Measurements from ENCODE around the gene SRCAP.
"Not testable (repeated sequence)": the region's sequence is repeated elsewhere in the genome, so short reads cannot be mapped to it uniquely, and the experiment has no call there.

The SRCAP gene

DNA sequence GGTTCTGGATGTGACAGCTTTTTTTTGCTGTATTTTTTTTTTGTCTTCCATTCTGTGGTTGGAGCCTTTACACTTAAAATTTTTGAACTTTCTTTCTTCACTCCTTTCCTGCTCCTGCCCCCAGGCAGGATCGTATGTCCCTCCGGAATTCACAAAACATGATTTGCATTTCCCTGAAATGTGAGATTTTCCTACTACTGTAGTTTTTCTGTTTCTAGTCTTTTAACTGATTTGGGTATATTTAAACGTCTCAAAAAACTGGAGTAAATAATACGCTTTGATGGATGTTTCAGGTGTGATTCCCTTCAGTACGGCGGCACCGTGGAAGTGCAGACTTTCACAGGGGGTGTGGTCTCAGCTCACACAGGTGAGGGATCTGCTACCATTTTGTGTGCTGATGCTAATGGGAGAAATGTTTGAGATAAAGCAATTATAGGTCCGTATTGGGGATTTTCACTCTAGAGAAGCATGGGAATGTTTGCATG, 686 bp downstream of the SRCAP start:
- DNase-seq = no peak

DNA sequence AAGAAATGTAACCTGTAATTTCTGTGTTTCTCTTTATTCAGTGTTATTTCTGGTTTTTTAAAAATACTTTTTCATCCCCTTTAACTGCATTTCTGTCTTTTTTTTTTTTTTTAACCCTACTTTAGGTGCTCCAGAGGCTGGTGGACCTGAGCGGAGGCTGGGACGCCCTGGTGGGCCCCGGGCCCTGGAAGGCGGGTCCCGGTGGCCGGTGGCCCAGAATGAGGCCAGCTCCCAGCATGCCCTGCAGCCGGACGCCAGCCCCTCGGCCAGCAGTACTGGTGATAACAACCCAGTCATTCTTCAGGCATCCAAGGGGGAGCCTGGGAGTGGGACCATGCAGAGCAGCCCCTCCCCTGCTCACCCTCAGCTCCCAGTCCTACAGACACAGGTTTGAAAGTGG, 1.5 kb downstream of the SRCAP start:
- no peak for DNase-seq

DNA sequence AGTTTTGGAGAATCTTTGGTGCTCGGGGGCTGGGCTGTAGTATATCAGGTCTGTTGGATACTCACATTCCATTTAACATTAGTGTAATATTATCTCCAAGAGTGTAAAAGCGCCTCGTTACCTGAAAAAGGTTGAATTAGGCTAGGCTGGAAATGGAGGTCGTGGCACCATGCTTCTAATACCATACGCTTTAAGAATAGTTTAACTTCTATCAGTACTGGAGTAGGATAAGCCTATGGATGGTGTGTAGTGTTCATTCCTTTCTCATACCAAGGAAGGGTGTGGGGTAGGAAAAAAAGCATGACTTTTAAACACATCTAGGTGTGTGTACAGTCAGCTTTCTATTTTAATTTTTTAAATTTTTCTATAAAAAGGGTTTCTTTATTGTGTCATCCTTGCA, 2.0 kb downstream of the SRCAP start:
- DNase-seq = no peak

DNA sequence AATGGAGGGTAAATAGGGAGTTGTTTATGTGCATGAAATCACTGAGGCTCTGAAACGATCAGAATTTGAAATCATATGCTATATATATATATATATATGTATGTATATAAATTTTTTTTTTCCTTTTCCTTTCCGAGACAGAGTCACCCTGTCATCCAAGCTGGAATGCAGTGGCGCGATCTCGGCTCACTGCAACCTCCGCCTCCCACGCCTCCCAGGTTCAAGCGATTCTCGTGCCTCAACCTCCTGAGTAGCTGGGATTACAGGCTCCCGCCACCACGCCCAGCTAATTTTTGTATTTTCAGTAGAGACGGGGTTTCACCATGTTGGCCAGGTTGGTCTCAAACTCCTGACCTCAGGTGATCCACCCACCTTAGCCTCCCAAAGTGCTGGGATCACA, 4.1 kb downstream of the SRCAP start:
- DNase-seq = not testable (repeated sequence)

DNA sequence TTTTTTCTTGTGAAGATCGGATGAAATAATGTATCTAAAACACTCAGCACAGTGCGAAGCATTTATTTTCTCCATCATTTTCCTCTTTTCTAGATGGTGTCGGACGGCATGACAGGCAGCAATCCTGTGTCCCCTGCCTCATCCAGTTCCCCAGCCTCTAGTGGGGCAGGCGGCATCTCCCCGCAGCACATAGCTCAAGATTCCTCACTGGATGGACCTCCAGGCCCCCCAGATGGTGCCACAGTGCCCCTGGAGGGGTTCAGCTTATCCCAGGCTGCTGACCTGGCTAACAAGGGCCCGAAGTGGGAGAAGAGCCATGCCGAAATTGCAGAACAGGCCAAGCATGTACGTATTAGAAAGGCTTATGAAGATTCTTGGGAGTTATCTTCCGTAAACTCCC, 5.0 kb downstream of the SRCAP start:
- DNase-seq = no peak

DNA sequence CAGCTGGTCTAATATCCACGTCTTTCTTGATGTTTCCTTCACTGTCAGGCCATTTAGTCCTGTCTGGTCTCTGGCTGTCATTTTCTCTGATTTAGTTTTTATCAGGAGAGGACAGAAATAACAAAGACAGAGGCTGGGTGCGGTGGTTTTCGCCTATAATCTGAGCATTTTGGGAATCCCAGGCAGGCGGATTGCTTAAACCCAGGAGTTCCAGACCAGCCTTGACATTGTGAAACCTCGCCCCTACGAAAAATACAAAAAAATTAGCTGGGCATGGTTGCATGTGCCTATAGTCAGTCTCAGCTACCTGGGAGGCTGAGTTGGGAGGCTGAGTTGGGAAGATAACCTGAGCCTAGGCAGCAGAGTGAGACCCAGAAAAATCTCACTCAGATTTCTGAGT, 7.1 kb downstream of the SRCAP start:
- no peak for DNase-seq

DNA sequence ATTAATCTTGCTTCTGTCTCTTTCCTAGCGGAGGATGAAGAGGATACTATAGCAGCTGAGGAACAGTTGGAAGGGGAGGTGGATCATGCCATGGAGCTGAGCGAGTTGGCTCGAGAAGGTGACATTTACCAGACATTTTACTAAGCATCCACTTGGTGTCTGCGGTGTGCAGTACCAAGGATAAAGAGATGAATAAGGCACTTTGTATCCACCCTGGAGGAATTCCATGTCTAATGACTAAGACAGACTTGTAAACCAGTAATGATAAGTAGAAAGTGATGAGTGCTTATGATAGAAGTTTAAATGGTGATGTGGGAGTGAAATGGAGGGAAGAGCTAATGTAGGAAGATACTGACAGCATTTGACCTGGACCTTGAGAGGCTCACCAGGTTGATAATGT, 12.0 kb downstream of the SRCAP start:
- no peak for DNase-seq

DNA sequence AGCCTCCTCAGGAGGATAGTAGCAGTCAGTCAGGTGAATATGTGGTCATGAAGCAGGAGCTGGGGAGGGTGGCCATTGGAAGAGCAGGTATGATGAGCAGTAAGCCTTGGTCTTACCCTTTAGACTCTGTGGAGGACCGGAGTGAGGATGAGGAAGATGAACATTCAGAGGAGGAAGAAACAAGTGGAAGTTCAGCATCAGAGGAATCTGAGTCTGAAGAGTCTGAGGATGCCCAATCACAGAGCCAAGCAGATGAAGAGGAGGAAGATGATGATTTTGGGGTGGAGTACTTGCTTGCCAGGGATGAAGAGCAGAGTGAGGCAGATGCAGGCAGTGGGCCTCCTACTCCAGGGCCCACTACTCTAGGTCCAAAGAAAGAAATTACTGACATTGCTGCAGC, 12.7 kb downstream of the SRCAP start:
- no peak for DNase-seq

DNA sequence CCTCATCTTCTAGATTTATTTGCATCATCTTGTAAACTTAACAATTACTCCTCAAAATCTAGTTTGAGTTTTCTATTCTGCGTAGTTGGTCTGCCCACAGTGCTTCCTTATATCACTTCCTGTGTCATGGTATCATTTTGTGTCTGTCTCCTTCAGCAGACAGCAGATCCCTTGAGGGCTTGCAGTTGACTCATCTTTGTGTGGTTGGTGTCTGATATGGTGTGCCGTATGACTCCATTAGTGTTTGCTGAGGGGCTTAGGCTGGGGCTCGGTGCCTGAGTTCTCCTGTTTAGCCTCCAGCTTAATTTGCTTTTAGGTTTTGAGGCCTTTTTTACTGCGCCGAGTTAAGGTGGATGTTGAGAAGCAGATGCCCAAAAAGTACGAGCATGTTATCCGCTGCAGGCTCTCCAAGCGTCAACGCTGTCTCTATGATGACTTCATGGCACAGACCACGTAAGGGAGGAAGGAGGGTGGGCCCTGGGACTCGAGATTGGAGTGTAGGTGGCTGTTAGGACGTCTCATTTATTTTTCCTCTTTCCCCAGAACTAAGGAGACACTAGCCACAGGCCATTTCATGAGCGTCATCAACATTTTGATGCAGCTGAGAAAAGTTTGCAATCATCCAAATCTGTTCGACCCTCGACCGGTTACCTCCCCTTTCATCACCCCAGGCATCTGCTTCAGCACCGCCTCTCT, 16.9 kb downstream of the SRCAP start:
- peak; percentile 33 for DNase-seq

DNA sequence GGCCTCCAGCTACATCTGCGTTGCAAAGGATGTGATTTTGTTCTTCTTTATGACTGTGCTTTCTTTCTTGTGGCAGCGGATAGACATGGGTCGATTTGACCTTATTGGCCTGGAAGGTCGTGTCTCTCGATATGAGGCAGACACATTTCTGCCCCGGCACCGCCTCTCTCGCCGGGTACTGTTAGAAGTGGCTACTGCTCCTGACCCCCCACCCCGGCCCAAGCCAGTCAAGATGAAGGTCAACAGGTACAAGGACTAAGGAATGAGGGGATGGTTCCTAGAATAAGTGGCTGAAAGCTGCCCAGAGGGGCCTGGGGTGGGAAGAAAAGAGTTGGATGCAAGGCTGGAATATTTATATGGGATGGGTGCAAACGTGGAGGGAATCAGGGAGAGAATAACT, 21.1 kb downstream of the SRCAP start:
- no peak for DNase-seq

DNA sequence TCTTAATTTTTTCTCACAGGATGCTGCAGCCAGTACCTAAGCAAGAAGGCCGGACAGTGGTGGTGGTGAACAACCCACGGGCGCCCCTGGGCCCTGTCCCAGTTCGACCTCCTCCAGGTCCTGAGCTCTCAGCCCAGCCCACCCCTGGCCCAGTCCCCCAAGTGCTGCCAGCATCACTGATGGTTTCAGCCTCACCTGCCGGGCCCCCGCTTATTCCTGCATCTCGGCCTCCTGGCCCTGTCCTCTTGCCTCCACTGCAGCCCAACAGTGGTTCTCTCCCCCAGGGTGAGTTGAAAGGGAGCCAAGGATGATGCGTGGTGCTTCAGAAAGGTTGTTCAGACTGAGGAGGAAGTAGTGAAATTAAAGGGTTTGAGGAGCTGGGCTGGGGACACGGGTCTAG, 21.7 kb downstream of the SRCAP start:
- DNase-seq = no peak

DNA sequence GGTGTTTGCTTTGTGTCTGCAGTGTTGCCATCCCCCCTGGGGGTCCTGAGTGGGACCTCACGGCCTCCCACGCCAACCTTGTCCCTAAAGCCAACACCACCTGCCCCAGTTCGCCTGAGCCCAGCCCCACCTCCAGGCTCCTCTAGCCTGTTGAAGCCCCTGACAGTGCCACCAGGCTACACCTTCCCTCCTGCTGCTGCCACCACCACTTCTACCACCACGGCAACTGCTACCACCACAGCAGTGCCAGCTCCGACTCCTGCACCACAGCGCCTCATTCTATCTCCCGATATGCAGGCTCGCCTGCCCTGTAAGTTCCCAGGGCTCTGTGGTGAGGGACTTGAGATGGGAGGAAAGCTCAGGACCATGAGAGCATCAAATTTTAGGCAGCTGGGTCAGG, 22.2 kb downstream of the SRCAP start:
- no peak for DNase-seq

DNA sequence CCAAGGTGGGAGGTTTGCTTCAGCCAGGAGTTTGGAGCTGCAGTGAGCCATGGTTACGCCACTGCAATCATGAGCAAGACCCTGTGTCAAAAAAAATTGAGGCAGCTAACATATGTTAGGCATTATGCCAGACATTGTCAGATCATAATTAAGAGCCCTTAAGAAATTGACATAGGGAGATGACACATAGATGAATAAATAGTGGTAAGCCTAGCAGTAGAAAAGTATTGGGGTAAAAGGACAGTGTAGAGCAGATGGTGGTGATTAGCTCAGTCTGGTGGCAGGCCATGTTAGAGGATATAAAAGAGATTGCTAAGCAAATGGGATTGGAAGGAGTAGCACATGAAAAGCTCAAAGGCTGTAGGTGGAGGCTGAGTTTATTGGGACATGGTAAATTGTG, 22.6 kb downstream of the SRCAP start:
- no peak for DNase-seq

DNA sequence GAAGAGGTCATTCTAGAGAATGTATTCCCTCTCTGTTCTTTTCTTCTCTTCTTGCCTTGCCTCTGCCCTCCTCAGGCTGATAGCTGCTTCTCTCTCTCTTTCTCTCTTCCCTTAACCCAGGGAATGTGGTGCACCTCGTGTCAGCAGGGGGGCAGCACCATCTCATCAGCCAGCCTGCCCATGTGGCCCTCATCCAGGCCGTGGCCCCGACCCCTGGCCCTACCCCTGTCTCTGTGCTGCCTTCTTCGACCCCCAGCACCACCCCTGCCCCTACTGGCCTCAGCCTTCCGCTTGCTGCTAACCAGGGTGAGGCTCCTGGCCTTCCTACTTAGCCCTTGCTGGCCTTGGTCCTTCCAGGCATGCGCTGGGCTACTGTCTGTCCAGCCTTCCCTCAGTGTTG, 23.5 kb downstream of the SRCAP start:
- no peak for DNase-seq

DNA sequence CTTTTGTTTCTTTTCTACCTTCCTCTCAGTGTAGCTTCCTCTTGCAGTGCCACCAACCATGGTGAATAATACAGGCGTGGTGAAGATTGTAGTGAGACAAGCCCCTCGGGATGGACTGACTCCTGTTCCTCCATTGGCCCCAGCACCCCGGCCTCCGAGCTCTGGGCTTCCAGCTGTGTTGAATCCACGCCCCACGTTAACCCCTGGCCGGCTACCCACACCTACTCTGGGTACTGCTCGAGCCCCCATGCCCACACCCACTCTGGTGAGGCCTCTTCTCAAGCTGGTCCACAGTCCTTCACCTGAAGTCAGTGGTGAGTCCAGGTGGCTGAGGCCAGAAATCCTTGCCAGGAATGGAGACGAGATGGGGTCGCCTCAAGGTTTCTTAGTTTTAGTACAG, 23.9 kb downstream of the SRCAP start:
- DNase-seq = no peak

DNA sequence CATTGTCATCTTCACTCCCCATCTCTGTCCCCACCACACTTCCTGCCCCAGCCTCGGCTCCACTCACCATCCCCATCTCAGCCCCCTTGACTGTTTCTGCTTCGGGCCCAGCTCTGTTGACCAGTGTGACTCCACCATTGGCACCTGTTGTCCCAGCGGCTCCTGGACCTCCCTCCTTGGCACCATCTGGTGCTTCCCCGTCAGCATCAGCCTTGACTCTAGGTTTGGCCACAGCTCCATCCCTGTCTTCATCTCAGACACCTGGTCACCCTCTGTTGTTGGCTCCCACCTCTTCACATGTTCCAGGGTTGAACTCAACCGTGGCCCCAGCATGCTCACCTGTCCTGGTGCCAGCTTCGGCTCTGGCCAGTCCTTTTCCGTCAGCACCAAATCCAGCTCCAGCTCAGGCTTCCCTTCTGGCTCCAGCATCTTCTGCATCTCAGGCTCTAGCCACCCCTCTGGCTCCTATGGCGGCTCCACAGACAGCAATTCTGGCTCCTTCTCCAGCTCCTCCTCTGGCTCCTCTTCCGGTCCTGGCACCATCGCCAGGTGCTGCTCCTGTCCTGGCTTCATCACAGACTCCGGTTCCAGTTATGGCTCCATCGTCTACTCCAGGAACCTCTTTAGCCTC, 24.9 kb downstream of the SRCAP start:
- DNase-seq = no peak

DNA sequence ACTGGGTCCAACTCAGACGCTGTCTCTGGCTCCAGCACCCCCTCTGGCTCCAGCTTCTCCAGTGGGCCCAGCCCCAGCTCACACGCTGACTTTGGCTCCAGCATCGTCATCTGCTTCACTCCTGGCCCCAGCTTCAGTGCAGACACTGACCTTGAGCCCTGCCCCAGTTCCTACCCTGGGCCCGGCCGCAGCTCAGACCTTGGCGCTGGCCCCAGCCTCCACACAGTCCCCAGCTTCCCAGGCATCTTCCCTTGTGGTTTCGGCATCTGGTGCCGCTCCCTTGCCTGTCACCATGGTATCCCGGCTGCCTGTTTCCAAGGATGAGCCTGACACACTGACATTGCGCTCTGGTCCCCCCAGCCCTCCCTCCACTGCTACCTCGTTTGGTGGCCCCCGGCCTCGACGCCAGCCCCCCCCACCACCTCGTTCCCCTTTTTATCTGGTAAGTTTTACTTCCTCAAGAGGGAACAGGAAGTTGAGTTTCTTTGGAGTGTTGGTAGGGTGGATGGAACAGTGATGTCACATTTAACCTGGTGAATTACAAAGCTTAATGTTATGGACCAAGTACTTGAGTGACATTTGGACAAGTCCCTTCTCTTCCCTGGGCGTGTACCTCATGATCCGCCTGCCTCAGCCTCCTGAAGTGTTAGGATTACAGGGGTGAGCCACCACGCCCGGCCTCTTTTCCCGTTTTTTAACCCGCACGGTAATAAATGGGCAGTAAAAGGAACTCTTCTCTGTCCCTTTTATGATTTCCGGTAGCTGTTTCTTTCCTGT, 25.9 kb downstream of the SRCAP start:
- DNase-seq = no peak

DNA sequence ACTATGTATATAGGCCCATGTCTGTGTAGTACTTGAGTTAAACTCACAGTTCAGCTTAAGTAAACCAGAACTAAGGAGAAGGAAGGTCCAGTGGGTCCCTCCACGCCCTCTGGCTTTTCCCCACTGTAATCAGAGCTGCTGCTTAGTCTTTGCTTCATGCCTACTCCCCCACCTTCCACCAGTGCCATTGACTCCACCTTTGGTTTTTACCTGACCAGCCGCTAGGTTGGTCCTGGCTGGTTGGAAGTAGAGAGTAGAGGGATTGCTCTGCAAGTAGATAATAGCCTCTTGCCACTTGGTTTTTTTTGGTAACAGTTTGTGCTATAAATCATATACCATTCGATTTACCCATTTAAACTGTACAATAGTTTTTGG, 26.4 kb downstream of the SRCAP start:
- DNase-seq = no peak

DNA sequence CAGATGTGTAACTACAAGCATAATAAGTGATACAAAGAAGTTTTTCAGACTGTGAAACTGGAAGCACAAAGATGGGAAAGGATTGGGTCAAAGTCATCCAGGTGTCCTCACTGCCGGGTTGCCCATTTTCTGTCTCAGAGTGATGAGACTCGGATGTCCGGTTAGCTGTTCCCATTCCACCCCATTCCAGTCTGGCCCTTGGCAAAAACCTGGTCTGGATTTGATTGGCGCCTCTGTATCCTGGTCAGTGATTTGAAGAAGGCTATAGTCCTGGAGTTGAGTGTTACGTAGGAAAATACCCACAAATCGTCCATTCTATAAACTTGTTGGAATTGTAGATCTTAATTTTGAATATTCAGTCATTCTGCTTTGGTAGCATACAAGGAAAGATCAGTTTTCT, 29.4 kb downstream of the SRCAP start:
- no peak for DNase-seq

DNA sequence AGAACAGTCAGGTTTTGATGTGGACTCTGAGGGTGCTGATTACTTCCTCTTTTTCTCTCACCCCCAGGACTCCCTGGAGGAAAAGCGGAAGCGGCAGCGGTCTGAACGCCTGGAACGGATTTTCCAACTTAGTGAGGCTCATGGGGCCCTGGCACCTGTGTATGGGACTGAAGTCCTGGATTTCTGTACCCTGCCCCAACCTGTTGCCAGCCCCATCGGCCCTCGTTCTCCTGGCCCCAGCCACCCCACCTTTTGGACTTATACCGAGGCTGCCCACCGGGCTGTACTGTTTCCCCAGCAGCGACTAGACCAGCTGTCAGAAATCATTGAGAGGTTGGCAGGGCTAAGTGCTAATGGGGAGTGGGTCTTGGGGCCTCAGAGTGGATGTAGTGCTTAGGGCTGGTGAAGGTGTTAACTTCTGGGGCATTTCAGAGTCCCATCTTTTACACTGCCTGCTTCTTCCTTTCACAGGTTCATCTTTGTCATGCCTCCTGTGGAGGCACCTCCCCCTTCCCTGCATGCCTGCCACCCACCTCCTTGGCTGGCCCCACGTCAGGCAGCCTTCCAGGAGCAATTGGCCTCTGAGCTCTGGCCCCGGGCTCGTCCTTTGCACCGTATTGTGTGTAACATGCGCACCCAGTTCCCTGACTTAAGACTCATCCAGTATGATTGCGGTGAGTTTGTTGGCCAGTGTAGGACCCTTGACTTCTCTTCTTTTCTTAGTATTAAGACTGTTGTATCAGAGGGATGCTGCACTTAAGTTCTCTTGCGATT, 30.1 kb downstream of the SRCAP start:
- no peak for DNase-seq

DNA sequence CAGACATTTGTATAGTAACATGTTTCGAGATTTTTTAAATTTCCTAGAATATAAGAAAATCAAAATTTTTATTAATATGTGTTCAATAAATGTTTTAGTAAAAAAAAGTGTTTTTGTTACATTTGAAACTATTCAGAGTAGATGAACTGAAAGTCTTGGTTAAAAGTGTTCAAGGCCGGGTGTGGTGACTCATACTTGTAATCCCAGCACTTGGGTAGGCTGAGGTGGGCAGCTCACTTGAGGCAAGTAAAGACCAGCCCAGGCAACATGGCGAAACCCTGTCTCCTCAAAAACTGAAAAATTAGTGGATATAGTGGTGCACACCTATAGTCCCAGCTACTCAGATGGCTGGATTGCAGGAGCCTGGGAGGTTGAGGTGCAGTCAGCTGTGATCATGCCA, 32.4 kb downstream of the SRCAP start:
- DNase-seq = no peak

DNA sequence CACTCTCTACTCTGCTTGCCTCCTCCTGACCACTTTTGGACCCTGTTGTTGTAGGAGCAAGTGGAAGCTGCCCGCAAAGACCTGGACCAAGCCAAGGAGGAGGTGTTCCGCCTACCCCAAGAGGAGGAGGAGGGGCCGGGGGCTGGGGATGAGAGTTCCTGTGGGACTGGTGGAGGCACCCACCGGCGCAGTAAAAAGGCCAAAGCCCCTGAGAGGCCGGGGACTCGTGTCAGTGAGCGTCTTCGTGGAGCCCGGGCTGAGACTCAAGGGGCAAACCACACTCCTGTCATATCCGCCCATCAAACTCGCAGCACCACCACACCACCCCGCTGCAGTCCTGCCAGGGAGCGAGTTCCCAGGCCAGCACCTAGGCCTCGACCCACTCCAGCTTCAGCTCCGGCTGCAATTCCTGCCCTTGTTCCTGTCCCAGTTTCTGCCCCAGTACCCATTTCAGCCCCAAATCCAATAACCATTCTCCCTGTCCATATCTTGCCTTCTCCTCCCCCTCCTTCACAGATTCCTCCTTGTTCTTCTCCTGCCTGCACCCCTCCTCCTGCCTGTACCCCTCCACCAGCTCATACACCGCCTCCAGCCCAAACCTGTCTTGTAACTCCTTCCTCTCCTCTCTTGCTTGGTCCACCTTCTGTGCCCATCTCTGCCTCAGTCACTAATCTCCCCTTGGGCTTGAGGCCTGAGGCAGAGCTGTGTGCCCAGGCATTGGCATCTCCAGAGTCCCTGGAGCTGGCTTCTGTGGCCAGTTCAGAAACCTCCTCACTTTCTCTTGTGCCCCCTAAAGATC, 38.2 kb downstream of the SRCAP start:
- no peak for DNase-seq
